Neural cell (in vitro differentiated cells): Measurements from ENCODE around the gene RBPJL. TPM values are rescaled to one million over a fixed set of nuclear protein-coding genes. Genes with fewer than 3 reads are reported as not detected.

ENCODE experiments used
- H2AFZ ChIP-seq: fragments of 200-600, 300-800 bp; sonication (generic), shearing (Covaris generic); 2 replicates; pipeline ENCODE4 v1.6.0; 2014; ENCODE audit warnings: low read depth, mild to moderate bottlenecking, antibody characterized with exemption, low read length, moderate library complexity
- H3F3A ChIP-seq: fragments of 200-600 bp; shearing (Covaris generic); 2 replicates; pipeline ENCODE4 v1.6.1; 2016; ENCODE audit warnings: mild to moderate bottlenecking, moderate library complexity, mixed read lengths, antibody characterized with exemption, low read length; ENCODE audit not compliant: insufficient read depth, poor library complexity, severe bottlenecking
- H3K27ac ChIP-seq: fragments of 200-600, 300-800 bp; sonication (generic), shearing (Covaris generic); 2 replicates; pipeline ENCODE4 v1.5.1; 2014; ENCODE audit warnings: mild to moderate bottlenecking, low read length, moderate library complexity
- H3K27me3 ChIP-seq: fragments of 300-800, 200-600 bp; sonication (generic), shearing (Covaris generic); 2 replicates; pipeline ENCODE4 v1.6.0; 2014; ENCODE audit warnings: mild to moderate bottlenecking, low read depth, low read length, moderate library complexity; ENCODE audit not compliant: insufficient read depth
- H3K36me3 ChIP-seq: fragments of 300-800, 200-600 bp; sonication (generic), shearing (Covaris generic); 2 replicates; pipeline ENCODE4 v1.5.1; 2014; ENCODE audit warnings: mild to moderate bottlenecking, antibody characterized with exemption, low read length, moderate library complexity; ENCODE audit not compliant: insufficient read depth
- H3K4me2 ChIP-seq: fragments of 300-800, 200-600 bp; sonication (generic), shearing (Covaris generic); 2 replicates; pipeline ENCODE4 v1.6.0; 2014; ENCODE audit warnings: mild to moderate bottlenecking, low read length
- H3K4me3 ChIP-seq: fragments of 300-800, 200-600 bp; sonication (generic), shearing (Covaris generic); 2 replicates; pipeline ENCODE4 v1.5.1; 2014; ENCODE audit warnings: mild to moderate bottlenecking, low read length, moderate library complexity
- H3K79me2 ChIP-seq: fragments of 200-600 bp; shearing (Covaris generic); replicated peaks from 2 replicates; pipeline ENCODE4 v1.6.0; 2014; ENCODE audit warnings: mild to moderate bottlenecking, low read length, moderate library complexity; ENCODE audit not compliant: insufficient read depth
- H3K9ac ChIP-seq: fragments of 300-800, 200-600 bp; sonication (generic), shearing (Covaris generic); 2 replicates; pipeline ENCODE4 v1.6.1; 2016; ENCODE audit warnings: mild to moderate bottlenecking, low read length, mixed read lengths
- H3K9me2 ChIP-seq: fragments of 200-600 bp; shearing (Covaris generic); 2 replicates; pipeline ENCODE4 v1.6.1; 2016; ENCODE audit warnings: mild to moderate bottlenecking, low read length, mixed read lengths; ENCODE audit not compliant: insufficient read depth
- H3K9me3 ChIP-seq: fragments of 200-600, 300-800 bp; sonication (generic), shearing (Covaris generic); 2 replicates; pipeline ENCODE4 v1.6.1; 2016; ENCODE audit warnings: mild to moderate bottlenecking, mixed run types, low read length, moderate library complexity, mixed read lengths
- H4K20me1 ChIP-seq: fragments of 200-600 bp; shearing (Covaris generic); 2 replicates; pipeline ENCODE4 v1.6.1; 2016; ENCODE audit warnings: mild to moderate bottlenecking, mixed run types; ENCODE audit not compliant: insufficient read depth
- EP300 ChIP-seq: fragments of 450-650 bp; conservative IDR thresholded peaks from 2 replicates; pipeline ENCODE4 v1.6.1; 2014; ENCODE audit warnings: antibody characterized with exemption, mild to moderate bottlenecking, moderate library complexity; ENCODE audit not compliant: poor library complexity, severe bottlenecking
- EZH2 ChIP-seq: fragments of 200-600, 300-800 bp; shearing (Covaris generic), sonication (generic); IDR thresholded peaks from 2 replicates; pipeline ENCODE4 v1.6.1; 2014; ENCODE audit warnings: antibody characterized with exemption, low read length, borderline replicate concordance, mild to moderate bottlenecking; ENCODE audit not compliant: insufficient read depth, poor library complexity, severe bottlenecking
- MXI1 ChIP-seq: fragments of 450-650 bp; conservative IDR thresholded peaks from 2 replicates; pipeline ENCODE4 v1.6.1; 2014; ENCODE audit warnings: antibody characterized with exemption, mild to moderate bottlenecking; ENCODE audit not compliant: poor library complexity, severe bottlenecking
- POLR2AphosphoS5 ChIP-seq: IDR thresholded peaks from 2 replicates; pipeline ENCODE4 v1.6.1; 2012
- RAD21 ChIP-seq: fragments of 450-650 bp; conservative IDR thresholded peaks from 2 replicates; pipeline ENCODE4 v1.6.1; 2014; ENCODE audit warnings: antibody characterized with exemption, mild to moderate bottlenecking, moderate library complexity
- REST ChIP-seq: IDR thresholded peaks from 2 replicates; pipeline ENCODE4 v1.6.1; 2012; ENCODE audit warnings: borderline replicate concordance
- SMC3 ChIP-seq: fragments of 450-650 bp; conservative IDR thresholded peaks from 2 replicates; pipeline ENCODE4 v1.6.1; 2014; ENCODE audit warnings: antibody characterized with exemption, mild to moderate bottlenecking, moderate library complexity; ENCODE audit not compliant: poor library complexity
- TAF1 ChIP-seq: IDR thresholded peaks from 2 replicates; pipeline ENCODE4 v1.6.1; 2012; ENCODE audit warnings: low read depth
- polyA minus RNA-seq: library from RNA; depleted of rRNA, polyadenylated mRNA; stranded (reverse); fragments of >200 nt; gene quantifications from 2 replicates; pipeline ENCODE4 v1.2.3, GENCODE V29; 2014
- polyA plus RNA-seq: library from polyadenylated mRNA; depleted of rRNA; stranded (reverse); fragments of >200 nt; gene quantifications from 2 replicates; pipeline ENCODE4 v1.2.3, GENCODE V29; 2014
- TF ChIP-seq, protein P1 (sequence below): fragments of 450-650 bp; IDR thresholded peaks from 2 replicates; pipeline ENCODE4 v1.5.1; 2014; ENCODE audit warnings: antibody characterized with exemption, mild to moderate bottlenecking, moderate library complexity; ENCODE audit not compliant: poor library complexity, severe bottlenecking

Gene RBPJL, protein sequence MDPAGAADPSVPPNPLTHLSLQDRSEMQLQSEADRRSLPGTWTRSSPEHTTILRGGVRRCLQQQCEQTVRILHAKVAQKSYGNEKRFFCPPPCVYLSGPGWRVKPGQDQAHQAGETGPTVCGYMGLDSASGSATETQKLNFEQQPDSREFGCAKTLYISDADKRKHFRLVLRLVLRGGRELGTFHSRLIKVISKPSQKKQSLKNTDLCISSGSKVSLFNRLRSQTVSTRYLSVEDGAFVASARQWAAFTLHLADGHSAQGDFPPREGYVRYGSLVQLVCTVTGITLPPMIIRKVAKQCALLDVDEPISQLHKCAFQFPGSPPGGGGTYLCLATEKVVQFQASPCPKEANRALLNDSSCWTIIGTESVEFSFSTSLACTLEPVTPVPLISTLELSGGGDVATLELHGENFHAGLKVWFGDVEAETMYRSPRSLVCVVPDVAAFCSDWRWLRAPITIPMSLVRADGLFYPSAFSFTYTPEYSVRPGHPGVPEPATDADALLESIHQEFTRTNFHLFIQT
- polyA plus RNA-seq (not detected in 2 replicates), polyA minus RNA-seq (not detected in 2 replicates)

DNA sequence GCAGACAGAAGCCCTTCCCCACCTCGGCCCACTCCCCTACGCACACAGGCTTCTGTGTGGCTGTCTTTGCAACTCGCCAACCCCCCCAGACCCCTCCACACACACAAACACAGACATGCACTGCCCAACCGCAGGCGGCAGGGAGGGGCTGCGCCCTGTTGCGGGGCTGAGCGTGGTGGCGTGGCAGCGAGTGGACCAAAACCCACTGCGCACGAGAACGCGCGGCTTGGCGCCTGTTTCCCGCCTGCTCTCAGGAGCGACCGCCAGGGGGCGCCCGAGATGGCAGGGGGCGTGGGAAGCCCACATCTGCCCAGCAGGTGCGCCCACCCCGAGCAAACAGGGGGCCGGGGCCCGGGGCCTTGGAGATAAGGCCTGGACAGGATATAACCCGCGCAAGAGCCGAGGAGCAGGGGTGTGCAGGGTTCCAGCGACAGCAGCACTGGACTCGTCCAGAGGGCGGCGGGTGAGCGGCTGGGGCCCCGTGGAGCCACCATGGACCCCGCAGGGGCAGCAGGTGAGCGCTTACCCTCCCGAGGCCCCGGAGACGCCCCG, at the start of gene RBPJL:
RBPJL (plus strand) TSS at position 410 of the 552 bp plus-strand sequence; CDS start at position 493, 83 bp downstream.
- H3K9me2 ChIP-seq, result no peaks in the 10 kb centered on the region
- no peak within 1 kb of the TSS for H2AFZ ChIP-seq
- H3K27ac ChIP-seq, result no peak within 1 kb of the TSS
- H3F3A ChIP-seq, result no peaks in the 10 kb centered on the region
- no peaks in the 10 kb centered on the region for H3K9me3 ChIP-seq
- TF ChIP-seq SMC3 (no peak), TAF1 (no peak)
- TF ChIP-seq, protein P1, sequence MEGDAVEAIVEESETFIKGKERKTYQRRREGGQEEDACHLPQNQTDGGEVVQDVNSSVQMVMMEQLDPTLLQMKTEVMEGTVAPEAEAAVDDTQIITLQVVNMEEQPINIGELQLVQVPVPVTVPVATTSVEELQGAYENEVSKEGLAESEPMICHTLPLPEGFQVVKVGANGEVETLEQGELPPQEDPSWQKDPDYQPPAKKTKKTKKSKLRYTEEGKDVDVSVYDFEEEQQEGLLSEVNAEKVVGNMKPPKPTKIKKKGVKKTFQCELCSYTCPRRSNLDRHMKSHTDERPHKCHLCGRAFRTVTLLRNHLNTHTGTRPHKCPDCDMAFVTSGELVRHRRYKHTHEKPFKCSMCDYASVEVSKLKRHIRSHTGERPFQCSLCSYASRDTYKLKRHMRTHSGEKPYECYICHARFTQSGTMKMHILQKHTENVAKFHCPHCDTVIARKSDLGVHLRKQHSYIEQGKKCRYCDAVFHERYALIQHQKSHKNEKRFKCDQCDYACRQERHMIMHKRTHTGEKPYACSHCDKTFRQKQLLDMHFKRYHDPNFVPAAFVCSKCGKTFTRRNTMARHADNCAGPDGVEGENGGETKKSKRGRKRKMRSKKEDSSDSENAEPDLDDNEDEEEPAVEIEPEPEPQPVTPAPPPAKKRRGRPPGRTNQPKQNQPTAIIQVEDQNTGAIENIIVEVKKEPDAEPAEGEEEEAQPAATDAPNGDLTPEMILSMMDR, result peak; percentile 31
- H3K79me2 ChIP-seq, result no peaks in the 10 kb centered on the region
- H3K27me3 ChIP-seq, result no peaks in the 10 kb centered on the region
- H4K20me1 ChIP-seq, result no peaks in the 10 kb centered on the region
- no peak within 1 kb of the TSS for H3K4me3 ChIP-seq
- H3K4me2 ChIP-seq, result no peak within 1 kb of the TSS
- no peaks in the 10 kb centered on the region for H3K36me3 ChIP-seq
- H3K9ac ChIP-seq, result no peak within 1 kb of the TSS

GRCh38 chr20:45257161-45257560, 49.5 kb upstream of the RBPJL start:
- Histone ChIP-seq H3K9ac (no peak overlapping the region), H3K27ac (no peak overlapping the region)

GRCh38 chr20:45257711-45258110, 48.9 kb upstream of the RBPJL start:
- H3K4me2 ChIP-seq, result no peak overlapping the region

More at GRCh38 chr20:45257161-45257560, 49.5 kb upstream of the RBPJL start:
- Histone ChIP-seq H3F3A (no peaks in the 10 kb centered on the region), H4K20me1 (no peaks in the 10 kb centered on the region), H3K79me2 (no peaks in the 10 kb centered on the region), H3K9me2 (no peaks in the 10 kb centered on the region), H3K9me3 (no peaks in the 10 kb centered on the region), H3K27me3 (no peaks in the 10 kb centered on the region), H3K4me2 (no peak overlapping the region), H3K4me3 (no peak overlapping the region), H3K36me3 (no peaks in the 10 kb centered on the region), H2AFZ (no peak overlapping the region)
- TF ChIP-seq EP300 (no peak), POLR2AphosphoS5 (no peak), SMC3 (no peak)

More at GRCh38 chr20:45257711-45258110, 48.9 kb upstream of the RBPJL start:
- no peak overlapping the region for H3K27ac ChIP-seq
- H3F3A ChIP-seq, result no peaks in the 10 kb centered on the region
- no peaks in the 10 kb centered on the region for H3K79me2 ChIP-seq
- no peak overlapping the region for H3K9ac ChIP-seq
- no peaks in the 10 kb centered on the region for H3K36me3 ChIP-seq
- H3K27me3 ChIP-seq, result no peaks in the 10 kb centered on the region
- H3K9me2 ChIP-seq, result no peaks in the 10 kb centered on the region
- no peaks in the 10 kb centered on the region for H3K9me3 ChIP-seq
- H3K4me3 ChIP-seq, result no peak overlapping the region
- no peak for TF ChIP-seq EP300
- TF ChIP-seq TAF1, result no peak
- TF ChIP-seq MXI1, result no peak
- TF ChIP-seq, protein P1, result no peak
- TF ChIP-seq RAD21, result no peak
- TF ChIP-seq EZH2, result no peak
- TF ChIP-seq REST, result no peak
- TF ChIP-seq SMC3, result no peak
- TF ChIP-seq POLR2AphosphoS5, result no peak
- H4K20me1 ChIP-seq, result no peaks in the 10 kb centered on the region
- H2AFZ ChIP-seq, result no peak overlapping the region
